H1 (cell line): Measurements from ENCODE around the gene MANF. TPM values are rescaled to one million over a fixed set of nuclear protein-coding genes. Genes with fewer than 3 reads are reported as not detected.

Experiments used
- CTCF ChIA-PET: fragments of 300-600 bp; sonication (Branson Sonifier 250); formaldehyde crosslinking; loops from one replicate; lab custom pipeline; 2021; ENCODE audit not compliant: partially characterized antibody; lab: Charles Lee
- POLR2A ChIA-PET: fragments of 300-600 bp; sonication (Branson Sonifier 250); formaldehyde crosslinking; loops from one replicate; lab custom pipeline; 2021; ENCODE audit warnings: inconsistent platforms; ENCODE audit not compliant: partially characterized antibody; lab: Charles Lee
- DNase-seq, 2 experiments: peaks; one replicate each; pipeline versions ENCODE4 v3.0.0 to v3.0.0-alpha.2; 2010 to 2022; ENCODE audit warnings: low spot score in 2 of 2, low read depth in 1 of 2, mixed read lengths in 1 of 2
- FAIRE-seq: peaks from 2 replicates; lab custom pipeline; 2011; peaks lifted over from hg19 to GRCh38; lab: Jason Lieb, UNC
- H2AFZ ChIP-seq: 2 replicates; pipeline ENCODE4 v1.8.1; 2012; ENCODE audit warnings: low read length, inconsistent platforms
- H2AK5ac ChIP-seq: 2 replicates; pipeline ENCODE4 v1.6.1; 2013; ENCODE audit warnings: low read depth, low read length
- H2BK120ac ChIP-seq: replicated peaks from 2 replicates; pipeline ENCODE3; 2013; ENCODE audit warnings: low read depth, low read length, inconsistent platforms
- H2BK12ac ChIP-seq: 2 replicates; pipeline ENCODE4 v1.6.1; 2013; ENCODE audit warnings: low read depth, low read length
- H2BK15ac ChIP-seq: 2 replicates; pipeline ENCODE4 v1.6.1; 2013; ENCODE audit warnings: low read length
- H2BK20ac ChIP-seq: 2 replicates; pipeline ENCODE4 v1.6.1; 2013; ENCODE audit warnings: low read length
- H2BK5ac ChIP-seq: 2 replicates; pipeline ENCODE4 v1.6.1; 2013; ENCODE audit warnings: low read depth, low read length
- H3K14ac ChIP-seq: 2 replicates; pipeline ENCODE4 v1.6.1; 2013; ENCODE audit warnings: inconsistent platforms; ENCODE audit not compliant: insufficient read length
- H3K18ac ChIP-seq: 2 replicates; pipeline ENCODE4 v1.6.1; 2013; ENCODE audit warnings: low read length; ENCODE audit errors: extremely low read depth
- H3K23ac ChIP-seq: 2 replicates; pipeline ENCODE4 v1.6.1; 2013; ENCODE audit warnings: inconsistent platforms; ENCODE audit not compliant: insufficient read length
- H3K23me2 ChIP-seq: 2 replicates; pipeline ENCODE4 v1.6.1; 2013; ENCODE audit warnings: low read depth, low read length
- H3K27ac ChIP-seq: 2 replicates; pipeline ENCODE4 v1.6.1; 2011; ENCODE audit warnings: low read depth, low read length, inconsistent platforms
- H3K27me3 ChIP-seq, 4 experiments: replicated peaks in 1 of 4; 1 replicate in 1 of 4; 2 replicates in 3 of 4; pipeline versions ENCODE4 v1.6.1 to v1.8.1; 2011 to 2013; ENCODE audit warnings: low read length in 3 of 4, mild to moderate bottlenecking in 3 of 4, inconsistent platforms in 2 of 4, mixed read lengths in 2 of 4, moderate library complexity in 1 of 4; ENCODE audit not compliant: control insufficient read depth in 3 of 4, insufficient read depth in 3 of 4; ENCODE audit errors: extremely low read depth in 1 of 4
- H3K36me3 ChIP-seq, 4 experiments: 2 replicates each; pipeline versions ENCODE4 v1.6.1 to v1.8.1; 2011 to 2013; ENCODE audit warnings: mild to moderate bottlenecking in 4 of 4, low read length in 3 of 4, moderate library complexity in 2 of 4, control low read depth in 1 of 4, inconsistent platforms in 1 of 4; ENCODE audit not compliant: insufficient read depth in 4 of 4, control insufficient read depth in 2 of 4
- H3K4ac ChIP-seq: replicated peaks from 2 replicates; pipeline ENCODE3; 2013; ENCODE audit warnings: low read length, low read depth, mixed read lengths, inconsistent platforms; ENCODE audit not compliant: insufficient read length
- H3K4me1 ChIP-seq, 4 experiments: replicated peaks in 1 of 4; 1 replicate in 1 of 4; 2 replicates in 3 of 4; pipeline versions ENCODE4 v1.6.1 to v1.8.1; 2011 to 2013; ENCODE audit warnings: low read length in 3 of 4, inconsistent platforms in 2 of 4, mixed read lengths in 1 of 4; ENCODE audit not compliant: insufficient read depth in 4 of 4, control insufficient read depth in 3 of 4
- H3K4me2 ChIP-seq, 2 experiments: 2 replicates each; pipeline versions ENCODE4 v1.6.1 to v1.8.1; 2011 to 2013; ENCODE audit warnings: low read depth in 2 of 2, low read length in 2 of 2, control low read depth in 1 of 2, inconsistent platforms in 1 of 2, mild to moderate bottlenecking in 1 of 2; ENCODE audit not compliant: insufficient read depth in 1 of 2
- H3K4me3 ChIP-seq, 4 experiments: fragments of 200-600, 300-600 bp in 1 of 4; sonication (generic), shearing (Covaris generic), sonication (Bioruptor Twin) in 1 of 4; 2 replicates each; pipeline versions ENCODE4 v1.5.1 to v1.8.1; 2011 to 2016; ENCODE audit warnings: low read length in 4 of 4, low read depth in 3 of 4, control low read depth in 2 of 4, inconsistent platforms in 2 of 4, mild to moderate bottlenecking in 2 of 4, mixed read lengths in 1 of 4, moderate library complexity in 1 of 4; ENCODE audit not compliant: insufficient read depth in 2 of 4; ENCODE audit errors: extremely low read depth in 1 of 4
- H3K56ac ChIP-seq: replicated peaks from 2 replicates; pipeline ENCODE3; 2013; ENCODE audit warnings: low read depth, mild to moderate bottlenecking, mixed read lengths, low read length, inconsistent platforms; ENCODE audit not compliant: insufficient read length
- H3K79me1 ChIP-seq: 2 replicates; pipeline ENCODE4 v1.6.1; 2013; ENCODE audit warnings: low read depth, low read length, control low read depth
- H3K79me2 ChIP-seq, 2 experiments: 2 replicates each; pipeline versions ENCODE4 v1.6.1 to v1.8.1; 2012 to 2013; ENCODE audit warnings: low read length in 2 of 2, mild to moderate bottlenecking in 2 of 2, inconsistent platforms in 1 of 2; ENCODE audit not compliant: insufficient read depth in 2 of 2, control insufficient read depth in 1 of 2
- H3K9ac ChIP-seq, 4 experiments: replicated peaks in 1 of 4; 1 replicate in 1 of 4; 2 replicates in 3 of 4; pipeline versions ENCODE4 v1.6.1 to v1.8.1; 2011 to 2013; ENCODE audit warnings: low read depth in 3 of 4, low read length in 3 of 4, control low read depth in 2 of 4, mild to moderate bottlenecking in 2 of 4, moderate library complexity in 2 of 4, inconsistent platforms in 1 of 4; ENCODE audit errors: extremely low read depth in 1 of 4
- H3K9me3 ChIP-seq, 2 experiments: 2 replicates each; pipeline versions ENCODE4 v1.6.1 to v1.8.1; 2012 to 2013; ENCODE audit warnings: mild to moderate bottlenecking in 2 of 2, moderate library complexity in 2 of 2, control low read depth in 1 of 2, inconsistent platforms in 1 of 2, low read depth in 1 of 2, low read length in 1 of 2, mixed read lengths in 1 of 2; ENCODE audit not compliant: insufficient read depth in 2 of 2
- H4K20me1 ChIP-seq, 2 experiments: replicated peaks in 1 of 2; 2 replicates each; pipeline versions ENCODE3 to v1.8.1; 2011 to 2013; ENCODE audit warnings: inconsistent platforms in 2 of 2, low read length in 2 of 2, mild to moderate bottlenecking in 1 of 2; ENCODE audit not compliant: insufficient read depth in 2 of 2, control insufficient read depth in 1 of 2
- H4K5ac ChIP-seq: 2 replicates; pipeline ENCODE4 v1.6.1; 2013; ENCODE audit warnings: low read length, low read depth, mixed read lengths, inconsistent platforms; ENCODE audit not compliant: insufficient read length
- H4K8ac ChIP-seq: 2 replicates; pipeline ENCODE4 v1.8.0; 2013; ENCODE audit warnings: mild to moderate bottlenecking, moderate library complexity, low read length, inconsistent platforms; ENCODE audit not compliant: insufficient read depth; ENCODE audit errors: extremely low read depth
- H4K91ac ChIP-seq: replicated peaks from 2 replicates; pipeline ENCODE3; 2013; ENCODE audit warnings: low read length, mixed read lengths, inconsistent platforms; ENCODE audit not compliant: insufficient read length
- ASH2L ChIP-seq: fragments of 200-600, 300-600 bp; sonication (generic); IDR thresholded peaks from one replicate; pipeline ENCODE4 v1.7.1; 2017; ENCODE audit warnings: low read length
- BCL11A ChIP-seq, 2 experiments: IDR thresholded peaks; one replicate each; pipeline ENCODE4 v1.6.1; 2011; ENCODE audit warnings: low read depth in 2 of 2, low read length in 2 of 2, mild to moderate bottlenecking in 2 of 2
- CTCF ChIP-seq, 3 experiments: IDR thresholded peaks; 1 replicate in 2 of 3; 2 replicates in 1 of 3; pipeline versions ENCODE4 v1.5.1 to v1.6.1; 2011; ENCODE audit warnings: low read length in 3 of 3, mild to moderate bottlenecking in 3 of 3, inconsistent platforms in 2 of 3, low read depth in 1 of 3, moderate library complexity in 1 of 3; ENCODE audit not compliant: insufficient read depth in 1 of 3; ENCODE audit errors: control extremely low read depth in 1 of 3
- E2F6 ChIP-seq: IDR thresholded peaks from 2 replicates; pipeline ENCODE4 v1.6.1; 2012; ENCODE audit warnings: inconsistent platforms
- SIN3A ChIP-seq, 2 experiments: IDR thresholded peaks in 1 of 2; conservative IDR thresholded peaks in 1 of 2; 2 replicates each; pipeline ENCODE4 v1.6.1; 2011 to 2012; ENCODE audit warnings: low read length in 2 of 2, improper control_type of control experiment in 1 of 2, low read depth in 1 of 2, mild to moderate bottlenecking in 1 of 2
- TBP ChIP-seq: IDR thresholded peaks from 2 replicates; pipeline ENCODE4 v1.6.1; 2011; ENCODE audit warnings: low read depth, low read length, improper control_type of control experiment
- USF2 ChIP-seq: IDR thresholded peaks from 2 replicates; pipeline ENCODE4 v1.6.1; 2011; ENCODE audit warnings: low read length, improper control_type of control experiment
- WGBS, 2 experiments: shearing (Covaris generic) in 1 of 2; methylation state at CpG; one replicate each; pipeline versions ENCODE4 v1.1.6 to v1.1.7; 2013 to 2015; ENCODE audit warnings: low lambda C conversion rate in 2 of 2, mixed read lengths in 2 of 2, inconsistent platforms in 1 of 2, low coverage in 1 of 2, missing lambda C conversion rate in 1 of 2; ENCODE audit not compliant: insufficient replicate concordance in 2 of 2, insufficient coverage in 1 of 2, insufficient read length in 1 of 2; ENCODE audit errors: extremely low coverage in 1 of 2, missing lambda C conversion rate in 1 of 2; 5-methylcytosine and 5-hydroxymethylcytosine counted together
- polyA plus RNA-seq, 7 experiments: library from polyadenylated mRNA; depleted of rRNA in 3 of 7; stranded (reverse) in 5 of 7; unstranded in 2 of 7; fragments of >200 nt in 5 of 7; fragments of 200-250 nt in 2 of 7; gene quantifications; 1 replicate in 5 of 7; 2 replicates in 1 of 7; 4 replicates in 1 of 7; pipeline versions ENCODE4 v1.2.1 to v1.2.3, GENCODE V29; 2011 to 2013; ENCODE audit warnings: missing spikeins in 2 of 7, mixed read lengths in 2 of 7
- total RNA-seq: library from RNA; stranded (reverse); fragmentation: NEBNext Ultra II Directional; extraction: Animal tissue kit (Norgen Biotek cat#: 25700); gene quantifications from 2 replicates; pipeline ENCODE4 v1.2.1, GENCODE V29; 2021

The MANF gene
- total and polyA plus RNA-seq, 2 of the 8 experiments (the other 6 are each of a cell fraction or from before 2014, with no cell fraction given), result 37.5 to 159 TPM

GRCh38 chr3:51379746-51380455 lies 5.2 kb upstream of the MANF start:
- H3K23me2 ChIP-seq, result no peaks in the 10 kb centered on the region
- H3K27me3 ChIP-seq, result no peaks in the 10 kb centered on the region
- no peak overlapping the region for H3K56ac ChIP-seq
- H3K18ac ChIP-seq, result no peak overlapping the region
- no peak overlapping the region for H2BK12ac ChIP-seq
- WGBS, 2 experiments, result 89% methylated on average over 6 of the region's 8 CpGs; no CpG with 5 or more reads in 1 of the 2 experiments
- no peak overlapping the region for H3K14ac ChIP-seq
- no peak overlapping the region for H3K4me2 ChIP-seq
- peaks cover 0 to 3% (median 0%) of the 10 kb centered on the region in 4 experiments; a peak in 3 of 7 replicates for H3K4me1 ChIP-seq
- FAIRE-seq (no peak), DNase-seq (no peak)
- CTCF ChIA-PET, result interaction anchor here (0.6 to 6.8 kb wide), 7 partner anchors 8 to 765 kb away, joined by 3 to 35 read pairs (median 6); partner anchors contain the start of genes MAPKAPK3 and RBM15B
- H4K20me1 ChIP-seq, result peaks cover 0 to 2% of the 10 kb centered on the region in 2 experiments
- H2BK120ac ChIP-seq, result no peak overlapping the region
- no peak overlapping the region for H3K23ac ChIP-seq
- H3K36me3 ChIP-seq, result peaks cover 0 to 3% (median 1%) of the 10 kb centered on the region in 4 experiments; a peak in 4 of 8 replicates
- no peak overlapping the region for H2BK20ac ChIP-seq
- H2BK15ac ChIP-seq, result no peak overlapping the region
- H2AFZ ChIP-seq, result no peak overlapping the region
- H4K8ac ChIP-seq, result no peak overlapping the region
- H4K5ac ChIP-seq, result no peak overlapping the region
- H3K27ac ChIP-seq, result no peak overlapping the region
- H3K4ac ChIP-seq, result no peak overlapping the region
- H2BK5ac ChIP-seq, result no peak overlapping the region
- H3K79me2 ChIP-seq, result peaks cover 0 to 7% of the 10 kb centered on the region in 2 experiments; a peak in 2 of 4 replicates
- H3K9me3 ChIP-seq, result no peaks in the 10 kb centered on the region
- H3K79me1 ChIP-seq, result no peaks in the 10 kb centered on the region
- POLR2A ChIA-PET, result interaction anchor here (1.4 kb wide), 1 partner anchor 14 kb away, joined by 3 read pairs; no protein-coding TSS in a partner anchor
- H3K9ac ChIP-seq, result no peak overlapping the region; a peak in 1 of 7 replicates
- no peak overlapping the region for H2AK5ac ChIP-seq
- H3K4me3 ChIP-seq, result no peak overlapping the region
- H4K91ac ChIP-seq, result no peak overlapping the region
- TF ChIP-seq ASH2L (no peak), TBP (no peak), CTCF (IDR thresholded peaks at IDR 0.05; ENCODE audit: control extremely low read depth in 1 of 3, insufficient read depth in 1 of 3, low read depth in 1 of 3, low read length in 3 of 3) (no peak), E2F6 (no peak), BCL11A (IDR thresholded peaks at IDR 0.05; ENCODE audit: low read depth in 2 of 2, low read length in 2 of 2) (no peak), USF2 (no peak), SIN3A (conservative IDR thresholded peaks at IDR 0.05 in 1 of 2, IDR thresholded peaks at IDR 0.05 in 1 of 2; ENCODE audit: low read depth in 1 of 2, low read length in 2 of 2) (no peak)
